Mucosa of gallbladder (tissue), 1 donor: Measurements from ENCODE around the gene H2BW2. TPM values are rescaled to one million over a fixed set of nuclear protein-coding genes. Genes with fewer than 3 reads are reported as not detected.
"Not testable (repeated sequence)": the region's sequence is repeated elsewhere in the genome, so short reads cannot be mapped to it uniquely, and the experiment has no call there.

Source experiments
- DNase-seq: peaks from one replicate; pipeline ENCODE4 v3.0.0-alpha.2; 2020; ENCODE audit warnings: low spot score
- total RNA-seq: library from RNA; stranded (reverse); gene quantifications from one replicate; pipeline ENCODE4 v1.2.1, GENCODE V29; 2021
- donor health status: DM: no; HTN: no; CAD: no.

Gene H2BW2
- total RNA-seq, result 0.17 TPM

- no peak for DNase-seq
These were observed at the start of gene H2BW2 for GRCh38 chrX:104039689-104040505. Gene H2BW2 (plus strand): TSS chrX:104039956. CDS start chrX:104039995, 39 bp downstream.

DNA sequence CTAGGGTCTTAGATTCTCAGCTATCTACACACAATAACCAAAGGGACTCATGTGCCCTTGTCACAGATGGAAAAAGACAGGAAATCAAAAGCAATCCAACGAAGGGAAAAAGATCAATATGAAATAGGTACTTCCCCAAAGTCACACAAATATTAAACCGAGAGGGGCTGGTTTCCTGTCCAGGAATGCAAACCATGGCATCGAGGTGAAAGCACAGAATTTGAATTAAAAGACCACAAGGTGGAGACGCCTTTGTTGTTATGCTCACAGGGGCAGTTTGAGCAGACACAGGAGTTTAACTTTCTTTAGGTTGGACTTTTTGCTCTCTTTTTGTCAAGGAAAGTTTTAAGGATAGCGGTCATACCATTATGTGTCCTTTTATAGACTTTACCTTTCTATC is 40.5 kb upstream of the H2BW2 start:
- no peak for DNase-seq

DNA sequence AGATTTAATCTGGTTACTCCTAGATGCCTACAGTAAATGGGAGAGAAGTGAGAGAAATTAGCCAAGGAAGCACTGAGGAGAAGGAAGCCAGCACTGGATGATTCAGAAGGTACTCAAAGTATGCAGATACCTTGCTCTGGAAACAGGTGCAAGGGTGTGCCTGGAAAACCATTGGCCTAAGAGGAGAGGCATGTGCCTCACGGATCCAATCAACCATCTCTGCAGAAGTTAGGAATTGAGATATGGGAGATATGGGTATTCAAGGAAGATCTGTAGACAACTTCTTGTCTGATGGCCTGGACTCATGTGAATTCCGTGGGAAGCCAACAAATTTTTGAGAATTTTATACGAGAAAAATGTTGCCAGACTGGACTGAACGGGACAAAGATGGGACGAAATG is 30.9 kb upstream of the H2BW2 start:
- DNase-seq, result no peak

DNA sequence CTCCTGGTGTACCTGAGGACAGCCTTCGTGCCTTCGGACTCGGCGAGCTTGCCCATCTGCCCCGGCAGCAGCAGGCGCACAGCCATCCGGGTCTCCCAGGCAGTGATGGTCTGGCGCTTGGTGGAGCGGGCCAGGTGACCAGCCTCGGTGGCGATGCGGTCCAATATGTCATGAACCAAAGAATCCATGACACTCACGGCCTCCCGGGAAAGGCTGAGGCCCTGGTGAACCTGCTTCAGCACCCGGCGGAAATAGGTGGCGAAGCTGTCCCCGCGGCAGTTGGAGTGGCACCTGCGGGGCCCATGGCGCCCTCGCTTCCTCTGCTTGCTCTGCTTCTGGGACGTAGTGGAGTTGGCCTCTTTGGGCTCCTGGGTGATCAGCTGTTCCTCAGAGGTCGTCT is 26.6 kb upstream of the H2BW2 start:
- DNase-seq, result no peak

- no peak for DNase-seq
These were observed 26.1 kb upstream of the H2BW2 start, which contains the start of gene H2BW1 for GRCh38 chrX:104013606-104014005. Gene H2BW1 (minus strand): TSS chrX:104013708. CDS start chrX:104013576, 132 bp downstream.

- DNase-seq, result not testable (repeated sequence)
These were observed 24.2 kb upstream of the H2BW2 start for GRCh38 chrX:104015576-104015975.

DNA sequence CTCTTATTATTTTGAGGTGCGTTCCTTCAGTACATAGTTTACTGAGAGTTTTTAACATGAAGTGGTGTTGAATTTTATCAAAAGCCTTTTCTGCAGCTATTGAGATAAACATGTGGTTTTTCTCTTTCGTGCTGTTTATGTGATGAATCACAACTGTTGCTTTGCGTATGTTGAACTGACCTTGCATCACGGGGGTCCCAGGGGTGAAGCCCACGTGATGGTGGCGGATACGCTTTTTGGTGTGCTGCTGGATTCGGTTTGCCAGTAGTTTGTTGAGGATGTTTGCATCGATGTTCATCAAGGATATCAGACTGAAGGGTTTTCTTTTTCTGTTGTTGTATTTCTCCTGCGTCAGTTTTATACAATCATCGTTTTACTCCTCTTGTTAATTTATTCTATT is 21.6 kb upstream of the H2BW2 start:
- DNase-seq, result no peak

DNA sequence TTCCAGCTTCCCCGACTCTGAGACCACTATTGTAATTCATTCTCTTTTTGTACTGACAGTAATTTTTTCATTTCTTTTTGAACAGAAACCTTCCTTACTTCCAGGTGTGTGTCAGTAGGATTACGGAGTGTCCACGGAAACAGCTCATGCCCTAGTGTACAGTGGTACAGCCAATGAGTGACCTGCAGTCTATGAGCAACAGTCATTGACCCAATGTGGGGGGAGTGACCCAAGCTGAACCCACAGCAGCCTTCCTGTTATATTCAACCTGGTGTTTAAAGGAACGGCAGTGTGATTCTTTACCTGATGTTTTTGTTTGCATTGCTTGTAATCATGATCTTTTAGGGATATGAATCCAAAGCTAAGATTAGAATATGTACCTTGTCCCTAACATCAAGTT is 1.2 kb downstream of the H2BW2 start:
- DNase-seq, result no peak

DNA sequence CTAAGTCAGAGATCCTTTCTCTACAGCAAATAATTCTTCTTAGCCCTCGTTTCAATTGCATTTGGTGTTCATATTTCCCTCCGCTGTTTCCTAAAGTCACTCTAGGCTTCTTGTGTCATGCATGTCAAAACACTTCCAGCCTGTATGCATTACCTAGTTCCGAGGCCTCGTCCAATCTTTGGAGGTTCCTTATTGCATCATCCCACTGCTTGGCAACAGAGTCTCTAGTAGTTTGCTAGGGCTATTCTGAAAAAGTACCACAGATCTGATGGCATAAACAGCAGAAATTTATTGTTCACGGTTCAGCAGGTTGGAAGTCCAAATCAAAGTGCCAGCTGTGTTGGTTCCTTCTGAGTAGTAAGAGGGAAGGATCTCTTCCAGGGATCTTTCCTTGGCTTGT is 5.9 kb downstream of the H2BW2 start:
- no peak for DNase-seq

- no peak for DNase-seq
These were observed 7.4 kb downstream of the H2BW2 start for GRCh38 chrX:104047171-104047570.

GRCh38 chrX:104054956-104055355 is 15.2 kb downstream of the H2BW2 start:
- DNase-seq, result not testable (repeated sequence)

- not testable (repeated sequence) for DNase-seq
These were observed 22.9 kb downstream of the H2BW2 start for GRCh38 chrX:104062636-104063035.

GRCh38 chrX:104075778-104076445 is 36.2 kb downstream of the H2BW2 start, which contains the start of gene TMSB15C:
Gene TMSB15C (minus strand): TSS chrX:104076236.
- not testable (repeated sequence) for DNase-seq

- not testable (repeated sequence) for DNase-seq
These were observed 38.1 kb downstream of the H2BW2 start for GRCh38 chrX:104077854-104078253.

GRCh38 chrX:104084063-104084462 is 44.3 kb downstream of the H2BW2 start:
- DNase-seq, result no peak

- DNase-seq, result no peak
These were observed 45.0 kb downstream of the H2BW2 start for GRCh38 chrX:104084534-104085277.

GRCh38 chrX:104085477-104085876 is 45.7 kb downstream of the H2BW2 start:
- DNase-seq, result no peak

DNA sequence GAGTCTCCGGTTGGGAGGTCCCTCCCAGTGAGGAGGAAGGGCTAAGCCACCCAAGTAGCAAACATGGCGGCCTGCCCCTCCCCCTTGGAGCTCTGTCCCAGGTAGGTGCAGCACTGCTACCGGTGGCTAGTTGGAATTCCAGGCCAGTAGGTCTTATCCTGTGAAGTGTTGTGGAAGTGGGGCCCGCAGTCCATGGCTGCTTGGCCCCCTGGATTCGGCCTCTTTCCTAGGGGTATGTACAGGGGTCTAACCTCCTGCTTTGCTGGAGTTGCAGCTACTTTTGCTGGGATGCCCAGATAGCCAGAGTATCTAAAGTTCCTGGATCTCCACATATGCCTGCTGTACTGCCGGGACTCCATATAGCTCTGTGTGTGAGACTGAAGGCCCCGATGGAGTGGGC is 46.2 kb downstream of the H2BW2 start:
- DNase-seq, result no peak
